ACC112 (cell line): ENCODE results near the gene FAM3A.

Source experiments
- H2AFZ ChIP-seq: fragments of 200-600 bp; sonication (generic); one replicate; pipeline ENCODE4 v1.6.0; 2017; ENCODE audit warnings: antibody characterized with exemption, low read length; ENCODE audit not compliant: unreplicated experiment
- H3K27ac ChIP-seq: fragments of 200-600 bp; sonication (generic); 2 replicates; pipeline ENCODE4 v1.5.1; 2014; ENCODE audit warnings: low read depth, mild to moderate bottlenecking, antibody characterized with exemption, low read length, moderate library complexity
- H3K27me3 ChIP-seq: fragments of 200-600 bp; sonication (generic); 2 replicates; pipeline ENCODE4 v1.6.1; 2014; ENCODE audit warnings: mild to moderate bottlenecking, antibody characterized with exemption, low read length, moderate library complexity, mixed read lengths; ENCODE audit not compliant: insufficient read depth
- H3K36me3 ChIP-seq: fragments of 200-600 bp; sonication (generic); 2 replicates; pipeline ENCODE4 v1.6.1; 2016; ENCODE audit warnings: mild to moderate bottlenecking, antibody characterized with exemption, low read length, moderate library complexity, mixed read lengths; ENCODE audit not compliant: insufficient read depth
- H3K4me1 ChIP-seq: fragments of 200-600 bp; sonication (generic); one replicate; pipeline ENCODE4 v1.6.1; 2016; ENCODE audit warnings: low read length, mixed read lengths; ENCODE audit not compliant: insufficient read depth, unreplicated experiment, control insufficient read depth
- H3K4me3 ChIP-seq: fragments of 200-600 bp; sonication (generic); 2 replicates; pipeline ENCODE4 v1.5.1; 2014; ENCODE audit warnings: mild to moderate bottlenecking, low read depth, low read length
- H3K79me2 ChIP-seq: fragments of 200-600 bp; sonication (generic); one replicate; pipeline ENCODE4 v1.6.0; 2016; ENCODE audit warnings: low read length; ENCODE audit not compliant: control insufficient read depth, unreplicated experiment, insufficient read depth

The FAM3A gene

DNA sequence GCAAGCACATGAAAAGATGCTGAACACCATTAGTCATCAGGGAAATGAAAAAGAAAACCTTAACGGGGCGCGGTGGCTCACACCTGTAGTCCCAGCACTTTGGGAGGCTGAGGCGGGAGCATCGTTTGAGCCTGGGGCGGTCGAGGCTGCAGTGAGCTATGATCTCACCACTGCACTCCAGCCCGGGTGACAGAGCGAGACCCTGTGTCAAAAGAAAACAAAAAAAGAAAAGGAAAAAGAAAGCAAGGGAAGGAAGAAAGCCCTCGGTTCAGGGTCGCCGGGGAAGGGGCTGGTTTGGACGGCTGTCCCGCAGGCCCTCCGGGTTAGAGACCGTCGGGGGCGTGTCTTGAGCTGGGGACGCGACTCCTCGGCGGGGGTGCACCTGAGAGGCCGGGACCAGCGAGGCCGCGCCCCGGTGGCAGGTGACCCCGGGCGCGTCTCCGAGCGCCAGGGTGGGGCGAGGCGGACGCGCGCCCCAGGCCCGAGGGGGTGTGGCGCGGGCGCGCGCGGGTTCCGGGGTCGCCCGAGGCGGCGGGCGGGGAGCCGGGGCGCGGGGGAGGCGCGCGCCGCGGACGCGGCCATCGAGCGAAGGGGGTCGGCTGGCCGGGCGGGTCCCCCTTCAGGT lies 58.4 kb downstream of the FAM3A start:
- no peaks in the 10 kb centered on the region for H3K4me1 ChIP-seq
- H2AFZ ChIP-seq, result no peak overlapping the region
- H3K27ac ChIP-seq, result peak overlapping the region; percentile 60; the same call in 1 of the 2 replicates
- no peaks in the 10 kb centered on the region for H3K27me3 ChIP-seq
- H3K4me3 ChIP-seq, result peak overlapping the region; percentile 91
- H3K79me2 ChIP-seq, result peaks cover 36% of the 10 kb centered on the region
- no peaks in the 10 kb centered on the region for H3K36me3 ChIP-seq
